ENCODE data around the gene ART4.

Gene ART4

GRCh38 chr12:14846042-14846587 is 2.8 kb upstream of the ART4 start:
- Histone ChIP-seq H3K4me1 (ENCODE audit: control insufficient read depth, insufficient read depth, low read depth, low read length) (peaks cover 2% of the 10 kb centered on the region), H2AK5ac (ENCODE audit: low read length, severe bottlenecking) (no peak overlapping the region), H3K36me3 (ENCODE audit: control insufficient read depth in 1 of 2, insufficient read depth in 2 of 2, low read depth in 1 of 2, low read length in 2 of 2) (no peaks in the 10 kb centered on the region), H3K4me2 (ENCODE audit: low read length, poor library complexity, severe bottlenecking) (no peak overlapping the region), H4K8ac (ENCODE audit: low read length) (no peak overlapping the region), H3K79me1 (replicated peaks; ENCODE audit: low read length, poor library complexity, severe bottlenecking) (no peaks in the 10 kb centered on the region), H3K4ac (ENCODE audit: low read depth in 1 of 2, low read length in 2 of 2) (no peak overlapping the region), H3K27ac (ENCODE audit: low read length, poor library complexity, severe bottlenecking) (no peak overlapping the region), H3K14ac (ENCODE audit: low read length in 2 of 2) (no peak overlapping the region), H4K91ac (ENCODE audit: low read length) (no peak overlapping the region), H3K9me3 (ENCODE audit: control insufficient read depth, low read length) (no peaks in the 10 kb centered on the region), H2AFZ (ENCODE audit: low read depth, low read length) (no peak overlapping the region), H2BK120ac (ENCODE audit: low read depth, low read length) (no peak overlapping the region), H3K4me3 (ENCODE audit: insufficient read depth in 1 of 2, low read depth in 1 of 2, low read length in 2 of 2) (no peak overlapping the region), H3K9ac (ENCODE audit: low read length) (no peak overlapping the region), H3K23ac (ENCODE audit: low read length in 2 of 2) (no peak overlapping the region), H2BK12ac (ENCODE audit: low read length in 2 of 2) (no peak overlapping the region), H3K18ac (ENCODE audit: low read depth in 1 of 2, low read length in 2 of 2) (no peak overlapping the region), H3K27me3 (ENCODE audit: control insufficient read depth in 1 of 2, insufficient read depth in 1 of 2, low read length in 2 of 2) (no peaks in the 10 kb centered on the region), H2BK15ac (ENCODE audit: low read depth, poor library complexity, severe bottlenecking) (no peak overlapping the region), H2BK5ac (ENCODE audit: low read depth, low read length, poor library complexity, severe bottlenecking) (no peak overlapping the region)
- DNase-seq = no peak
- 6% methylated on average over 1 of the region's 3 CpGs for WGBS

DNA sequence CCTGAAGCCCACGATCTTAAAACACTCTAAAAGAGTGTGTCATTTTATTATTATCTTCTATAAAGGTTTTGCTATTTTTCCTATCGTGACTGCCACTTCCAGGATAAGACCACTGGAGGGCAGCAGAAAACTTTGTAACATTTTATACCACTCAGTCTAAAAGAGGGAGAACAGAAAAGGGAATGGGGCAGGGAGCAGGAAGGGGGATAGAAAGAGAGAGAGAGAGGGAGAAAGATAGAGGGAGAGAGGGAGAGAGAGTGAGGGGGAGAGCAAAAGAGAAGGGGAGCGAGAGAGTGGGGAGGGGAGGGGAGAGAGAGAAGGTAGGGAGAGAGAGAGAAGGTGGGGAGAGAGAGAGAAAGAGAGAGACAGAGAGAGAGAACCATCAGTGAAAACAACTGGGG is 2.0 kb upstream of the ART4 start:
- Histone ChIP-seq H4K91ac (ENCODE audit: low read length) (no peak overlapping the region), H3K79me1 (replicated peaks; ENCODE audit: low read length, poor library complexity, severe bottlenecking) (no peaks in the 10 kb centered on the region), H3K14ac (ENCODE audit: low read length in 2 of 2) (no peak overlapping the region), H3K36me3 (ENCODE audit: control insufficient read depth in 1 of 2, insufficient read depth in 2 of 2, low read depth in 1 of 2, low read length in 2 of 2) (no peaks in the 10 kb centered on the region), H3K4me1 (ENCODE audit: control insufficient read depth, insufficient read depth, low read depth, low read length) (peaks cover 2% of the 10 kb centered on the region), H4K8ac (ENCODE audit: low read length) (no peak overlapping the region), H3K4me2 (ENCODE audit: low read length, poor library complexity, severe bottlenecking) (no peak overlapping the region), H2BK15ac (ENCODE audit: low read depth, poor library complexity, severe bottlenecking) (no peak overlapping the region), H3K9ac (ENCODE audit: low read length) (no peak overlapping the region), H2BK120ac (ENCODE audit: low read depth, low read length) (no peak overlapping the region), H2BK12ac (ENCODE audit: low read length in 2 of 2) (peak overlapping the region in 1 of 2 experiments; percentile 71), H3K27me3 (ENCODE audit: control insufficient read depth in 1 of 2, insufficient read depth in 1 of 2, low read length in 2 of 2) (no peaks in the 10 kb centered on the region), H2AFZ (ENCODE audit: low read depth, low read length) (no peak overlapping the region), H3K4ac (ENCODE audit: low read depth in 1 of 2, low read length in 2 of 2) (no peak overlapping the region), H3K23ac (ENCODE audit: low read length in 2 of 2) (no peak overlapping the region), H3K27ac (ENCODE audit: low read length, poor library complexity, severe bottlenecking) (no peak overlapping the region), H3K9me3 (ENCODE audit: control insufficient read depth, low read length) (no peaks in the 10 kb centered on the region), H3K18ac (ENCODE audit: low read depth in 1 of 2, low read length in 2 of 2) (no peak overlapping the region), H2AK5ac (ENCODE audit: low read length, severe bottlenecking) (no peak overlapping the region), H3K4me3 (ENCODE audit: insufficient read depth in 1 of 2, low read depth in 1 of 2, low read length in 2 of 2) (no peak overlapping the region), H2BK5ac (ENCODE audit: low read depth, low read length, poor library complexity, severe bottlenecking) (no peak overlapping the region)
- 6% methylated on average over 1 of the region's 3 CpGs for WGBS
- peak; percentile 75 for DNase-seq

DNA sequence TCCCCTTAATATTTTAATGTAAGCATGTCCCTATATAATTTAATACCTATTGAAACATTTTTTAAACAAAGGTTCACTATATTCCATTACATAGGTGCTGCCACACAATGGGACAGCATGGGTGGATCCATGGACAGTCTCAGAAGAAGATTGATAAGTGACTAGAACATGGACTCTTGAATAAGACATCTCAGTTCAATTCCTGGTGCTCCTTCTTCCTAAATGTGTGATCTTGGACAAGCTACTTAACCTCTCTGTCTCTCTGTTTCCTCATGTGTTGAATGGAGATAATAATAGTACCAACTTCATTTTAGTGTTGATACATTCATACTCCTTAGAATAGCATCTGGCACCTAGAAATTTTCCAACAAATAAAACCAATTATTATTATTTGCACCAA is 1.1 kb upstream of the ART4 start:
- H2BK15ac ChIP-seq (ENCODE audit: low read depth, poor library complexity, severe bottlenecking) = no peak overlapping the region

GRCh38 chr12:14842315-14842714 is 1.0 kb downstream of the ART4 start:
- Histone ChIP-seq H3K23ac (ENCODE audit: low read length in 2 of 2) (no peak overlapping the region), H2BK12ac (ENCODE audit: low read length in 2 of 2) (no peak overlapping the region), H3K27me3 (ENCODE audit: control insufficient read depth in 1 of 2, insufficient read depth in 1 of 2, low read length in 2 of 2) (no peaks in the 10 kb centered on the region), H3K18ac (ENCODE audit: low read depth in 1 of 2, low read length in 2 of 2) (no peak overlapping the region), H3K4me1 (ENCODE audit: control insufficient read depth, insufficient read depth, low read depth, low read length) (peaks cover 2% of the 10 kb centered on the region), H3K27ac (ENCODE audit: low read length, poor library complexity, severe bottlenecking) (no peak overlapping the region), H3K36me3 (ENCODE audit: control insufficient read depth in 1 of 2, insufficient read depth in 2 of 2, low read depth in 1 of 2, low read length in 2 of 2) (no peaks in the 10 kb centered on the region), H4K91ac (ENCODE audit: low read length) (no peak overlapping the region), H2BK15ac (ENCODE audit: low read depth, poor library complexity, severe bottlenecking) (no peak overlapping the region), H3K14ac (ENCODE audit: low read length in 2 of 2) (no peak overlapping the region), H2BK5ac (ENCODE audit: low read depth, low read length, poor library complexity, severe bottlenecking) (no peak overlapping the region), H2AFZ (ENCODE audit: low read depth, low read length) (no peak overlapping the region), H3K4ac (ENCODE audit: low read depth in 1 of 2, low read length in 2 of 2) (no peak overlapping the region), H3K4me2 (ENCODE audit: low read length, poor library complexity, severe bottlenecking) (no peak overlapping the region), H3K9ac (ENCODE audit: low read length) (no peak overlapping the region), H3K9me3 (ENCODE audit: control insufficient read depth, low read length) (no peaks in the 10 kb centered on the region), H3K79me1 (replicated peaks; ENCODE audit: low read length, poor library complexity, severe bottlenecking) (no peaks in the 10 kb centered on the region), H2BK120ac (ENCODE audit: low read depth, low read length) (no peak overlapping the region), H4K8ac (ENCODE audit: low read length) (no peak overlapping the region), H2AK5ac (ENCODE audit: low read length, severe bottlenecking) (no peak overlapping the region), H3K4me3 (ENCODE audit: insufficient read depth in 1 of 2, low read depth in 1 of 2, low read length in 2 of 2) (no peak overlapping the region)
- no peak for DNase-seq
- 83% methylated on average over 2 of the region's 3 CpGs for WGBS

More for the DNA sequence above, 1.1 kb upstream of the ART4 start:
- no peak overlapping the region for H4K91ac ChIP-seq (ENCODE audit: low read length)
- H2BK12ac ChIP-seq (ENCODE audit: low read length in 2 of 2) = no peak overlapping the region
- H2AFZ ChIP-seq (ENCODE audit: low read depth, low read length) = no peak overlapping the region
- no peak for DNase-seq
- H3K18ac ChIP-seq (ENCODE audit: low read depth in 1 of 2, low read length in 2 of 2) = no peak overlapping the region
- no peaks in the 10 kb centered on the region for H3K27me3 ChIP-seq (ENCODE audit: control insufficient read depth in 1 of 2, insufficient read depth in 1 of 2, low read length in 2 of 2)
- H3K4me1 ChIP-seq (ENCODE audit: control insufficient read depth, insufficient read depth, low read depth, low read length) = peaks cover 2% of the 10 kb centered on the region
- H2AK5ac ChIP-seq (ENCODE audit: low read length, severe bottlenecking) = no peak overlapping the region
- no peak overlapping the region for H3K4me3 ChIP-seq (ENCODE audit: insufficient read depth in 1 of 2, low read depth in 1 of 2, low read length in 2 of 2)
- no peak overlapping the region for H2BK120ac ChIP-seq (ENCODE audit: low read depth, low read length)
- H3K79me1 ChIP-seq (replicated peaks; ENCODE audit: low read length, poor library complexity, severe bottlenecking) = no peaks in the 10 kb centered on the region
- H3K9me3 ChIP-seq (ENCODE audit: control insufficient read depth, low read length) = no peaks in the 10 kb centered on the region
- no peak overlapping the region for H4K8ac ChIP-seq (ENCODE audit: low read length)
- H3K36me3 ChIP-seq (ENCODE audit: control insufficient read depth in 1 of 2, insufficient read depth in 2 of 2, low read depth in 1 of 2, low read length in 2 of 2) = no peaks in the 10 kb centered on the region
- H3K9ac ChIP-seq (ENCODE audit: low read length) = no peak overlapping the region
- H3K14ac ChIP-seq (ENCODE audit: low read length in 2 of 2) = no peak overlapping the region
- H3K23ac ChIP-seq (ENCODE audit: low read length in 2 of 2) = no peak overlapping the region
- H3K4ac ChIP-seq (ENCODE audit: low read depth in 1 of 2, low read length in 2 of 2) = no peak overlapping the region
- no peak overlapping the region for H3K4me2 ChIP-seq (ENCODE audit: low read length, poor library complexity, severe bottlenecking)
- H2BK5ac ChIP-seq (ENCODE audit: low read depth, low read length, poor library complexity, severe bottlenecking) = no peak overlapping the region
- H3K27ac ChIP-seq (ENCODE audit: low read length, poor library complexity, severe bottlenecking) = no peak overlapping the region
